Lower leg skin (tissue), 3 donors: ENCODE measurements around the gene PPIG.

Source experiments
- POLR2A ChIP-seq, 2 donors: fragments of 450-650 bp; IDR thresholded peaks; one replicate each; pipeline ENCODE4 v1.6.1; 2016 to 2017; ENCODE audit warnings: antibody characterized with exemption in 2 of 2, mild to moderate bottlenecking in 1 of 2, moderate library complexity in 1 of 2
- TF ChIP-seq, protein P1 (sequence below), 3 donors: fragments of 450-650 bp; IDR thresholded peaks; one replicate each; pipeline ENCODE4 v1.5.1; 2016; ENCODE audit warnings: antibody characterized with exemption in 3 of 3, mild to moderate bottlenecking in 3 of 3, moderate library complexity in 2 of 3

GRCh38 chr2:169542433-169542832 is 41.7 kb upstream of the PPIG start:
- no peak for TF ChIP-seq POLR2A (IDR thresholded peaks at IDR 0.05)
- TF ChIP-seq, protein P1, sequence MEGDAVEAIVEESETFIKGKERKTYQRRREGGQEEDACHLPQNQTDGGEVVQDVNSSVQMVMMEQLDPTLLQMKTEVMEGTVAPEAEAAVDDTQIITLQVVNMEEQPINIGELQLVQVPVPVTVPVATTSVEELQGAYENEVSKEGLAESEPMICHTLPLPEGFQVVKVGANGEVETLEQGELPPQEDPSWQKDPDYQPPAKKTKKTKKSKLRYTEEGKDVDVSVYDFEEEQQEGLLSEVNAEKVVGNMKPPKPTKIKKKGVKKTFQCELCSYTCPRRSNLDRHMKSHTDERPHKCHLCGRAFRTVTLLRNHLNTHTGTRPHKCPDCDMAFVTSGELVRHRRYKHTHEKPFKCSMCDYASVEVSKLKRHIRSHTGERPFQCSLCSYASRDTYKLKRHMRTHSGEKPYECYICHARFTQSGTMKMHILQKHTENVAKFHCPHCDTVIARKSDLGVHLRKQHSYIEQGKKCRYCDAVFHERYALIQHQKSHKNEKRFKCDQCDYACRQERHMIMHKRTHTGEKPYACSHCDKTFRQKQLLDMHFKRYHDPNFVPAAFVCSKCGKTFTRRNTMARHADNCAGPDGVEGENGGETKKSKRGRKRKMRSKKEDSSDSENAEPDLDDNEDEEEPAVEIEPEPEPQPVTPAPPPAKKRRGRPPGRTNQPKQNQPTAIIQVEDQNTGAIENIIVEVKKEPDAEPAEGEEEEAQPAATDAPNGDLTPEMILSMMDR (IDR thresholded peaks at IDR 0.05), result no peak
